Measurements from ENCODE around the gene PAX5. TPM values are rescaled to one million over a fixed set of nuclear protein-coding genes. Genes with fewer than 3 reads are reported as not detected.

The PAX5 gene
- total RNA-seq, 1 experiment from 2014 or later = 6.6 TPM

GRCh38 chr9:36888551-36888950, 145.5 kb downstream of the PAX5 start:
- ATAC-seq = no peak
- no peaks in the 10 kb centered on the region for H3K36me3 Mint-ChIP-seq
- TF ChIP-seq, protein P1, sequence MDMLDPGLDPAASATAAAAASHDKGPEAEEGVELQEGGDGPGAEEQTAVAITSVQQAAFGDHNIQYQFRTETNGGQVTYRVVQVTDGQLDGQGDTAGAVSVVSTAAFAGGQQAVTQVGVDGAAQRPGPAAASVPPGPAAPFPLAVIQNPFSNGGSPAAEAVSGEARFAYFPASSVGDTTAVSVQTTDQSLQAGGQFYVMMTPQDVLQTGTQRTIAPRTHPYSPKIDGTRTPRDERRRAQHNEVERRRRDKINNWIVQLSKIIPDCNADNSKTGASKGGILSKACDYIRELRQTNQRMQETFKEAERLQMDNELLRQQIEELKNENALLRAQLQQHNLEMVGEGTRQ (CRISPR knock-in tag; IDR thresholded peaks at IDR 0.05) = no peak
- no peak for DNase-seq (ENCODE audit: low spot score)
- H3K9me3 Mint-ChIP-seq = no peaks in the 10 kb centered on the region
- ChIA-PET CTCF (interaction anchor here (1.7 to 4.5 kb wide), 2 partner anchors 16 to 25 kb away, joined by 4 to 32 read pairs; no protein-coding TSS in a partner anchor), POLR2A (no interaction called here)
- H3K27me3 Mint-ChIP-seq (ENCODE audit: low read depth) = no peaks in the 10 kb centered on the region
- no peak overlapping the region for H3K27ac Mint-ChIP-seq
- H3K4me3 Mint-ChIP-seq = no peak overlapping the region
- peaks cover 8% of the 10 kb centered on the region for H3K4me1 Mint-ChIP-seq

- CTCF ChIA-PET = interaction anchor here (0.5 to 2.3 kb wide), 10 partner anchors 10 to 111 kb away, joined by 3 to 16 read pairs (median 4); no protein-coding TSS in a partner anchor
- H3K9me3 Mint-ChIP-seq = no peaks in the 10 kb centered on the region
- H3K4me1 Mint-ChIP-seq = peaks cover 5% of the 10 kb centered on the region; the same call in 1 of the 2 replicates
- H3K4me3 Mint-ChIP-seq = no peak overlapping the region
- no peak overlapping the region for H3K27ac Mint-ChIP-seq
- POLR2A ChIA-PET = no interaction called here
- TF ChIP-seq GTF2I (CRISPR knock-in tag; conservative IDR thresholded peaks at IDR 0.05) = no peak
- no peak for TF ChIP-seq FOXJ3 (CRISPR knock-in tag; IDR thresholded peaks at IDR 0.05; ENCODE audit: borderline replicate concordance)
- TF ChIP-seq RELA (CRISPR knock-in tag; IDR thresholded peaks at IDR 0.05; ENCODE audit: borderline replicate concordance) = no peak
- no peak for TF ChIP-seq TCF7 (CRISPR knock-in tag; IDR thresholded peaks at IDR 0.05; ENCODE audit: low read depth)
- TF ChIP-seq JAZF1 (CRISPR knock-in tag; IDR thresholded peaks at IDR 0.05) = no peak
- no peak for TF ChIP-seq CBFB (CRISPR knock-in tag; IDR thresholded peaks at IDR 0.05; ENCODE audit: low read depth)
- no peak for TF ChIP-seq JUN (CRISPR knock-in tag; IDR thresholded peaks at IDR 0.05)
- no peak for TF ChIP-seq RORB (CRISPR knock-in tag; IDR thresholded peaks at IDR 0.05)
- TF ChIP-seq TP53 (CRISPR knock-in tag; IDR thresholded peaks at IDR 0.05) = no peak
- TF ChIP-seq FOXP4 (CRISPR knock-in tag; IDR thresholded peaks at IDR 0.05) = no peak
- TF ChIP-seq, protein P2, sequence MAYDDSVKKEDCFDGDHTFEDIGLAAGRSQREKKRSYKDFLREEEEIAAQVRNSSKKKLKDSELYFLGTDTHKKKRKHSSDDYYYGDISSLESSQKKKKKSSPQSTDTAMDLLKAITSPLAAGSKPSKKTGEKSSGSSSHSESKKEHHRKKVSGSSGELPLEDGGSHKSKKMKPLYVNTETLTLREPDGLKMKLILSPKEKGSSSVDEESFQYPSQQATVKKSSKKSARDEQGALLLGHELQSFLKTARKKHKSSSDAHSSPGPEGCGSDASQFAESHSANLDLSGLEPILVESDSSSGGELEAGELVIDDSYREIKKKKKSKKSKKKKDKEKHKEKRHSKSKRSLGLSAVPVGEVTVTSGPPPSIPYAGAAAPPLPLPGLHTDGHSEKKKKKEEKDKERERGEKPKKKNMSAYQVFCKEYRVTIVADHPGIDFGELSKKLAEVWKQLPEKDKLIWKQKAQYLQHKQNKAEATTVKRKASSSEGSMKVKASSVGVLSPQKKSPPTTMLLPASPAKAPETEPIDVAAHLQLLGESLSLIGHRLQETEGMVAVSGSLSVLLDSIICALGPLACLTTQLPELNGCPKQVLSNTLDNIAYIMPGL (CRISPR knock-in tag; IDR thresholded peaks at IDR 0.05) = no peak
- TF ChIP-seq TEAD1 (CRISPR knock-in tag; IDR thresholded peaks at IDR 0.05) = no peak
- DNase-seq (ENCODE audit: low spot score) (no peak), ATAC-seq (no peak)
- no peaks in the 10 kb centered on the region for H3K27me3 Mint-ChIP-seq (ENCODE audit: low read depth)
- H3K36me3 Mint-ChIP-seq = no peaks in the 10 kb centered on the region
Measured at GRCh38 chr9:36884721-36885120, 149.3 kb downstream of the PAX5 start.

GRCh38 chr9:36882594-36882993, 151.5 kb downstream of the PAX5 start:
- Mint-ChIP-seq H3K36me3 (no peaks in the 10 kb centered on the region), H3K27ac (no peak overlapping the region; the same call in 1 of the 2 replicates), H3K9me3 (no peaks in the 10 kb centered on the region), H3K4me3 (no peak overlapping the region), H3K27me3 (ENCODE audit: low read depth) (no peaks in the 10 kb centered on the region), H3K4me1 (peaks cover 5% of the 10 kb centered on the region; the same call in 1 of the 2 replicates)
- DNase-seq (ENCODE audit: low spot score) = no peak
- ATAC-seq = no peak
- CTCF ChIA-PET = interaction anchor here (1.1 to 2.9 kb wide), 2 partner anchors 9 to 27 kb away, joined by 3 to 14 read pairs; no protein-coding TSS in a partner anchor
- TF ChIP-seq CREB1 (CRISPR knock-in tag; IDR thresholded peaks at IDR 0.05) (no peak), KAT7 (CRISPR knock-in tag; IDR thresholded peaks at IDR 0.05; ENCODE audit: borderline replicate concordance) (no peak), ATF1 (CRISPR knock-in tag; IDR thresholded peaks at IDR 0.05) (no peak), ZNF671 (CRISPR knock-in tag; IDR thresholded peaks at IDR 0.05) (no peak), CDX4 (CRISPR knock-in tag; IDR thresholded peaks at IDR 0.05; ENCODE audit: borderline replicate concordance) (no peak), ZNF317 (CRISPR knock-in tag; IDR thresholded peaks at IDR 0.05; ENCODE audit: borderline replicate concordance, low read depth) (no peak), ESRRA (CRISPR knock-in tag; IDR thresholded peaks at IDR 0.05; ENCODE audit: borderline replicate concordance) (no peak), NFATC4 (CRISPR knock-in tag; IDR thresholded peaks at IDR 0.05) (no peak)
- TF ChIP-seq, protein P3, sequence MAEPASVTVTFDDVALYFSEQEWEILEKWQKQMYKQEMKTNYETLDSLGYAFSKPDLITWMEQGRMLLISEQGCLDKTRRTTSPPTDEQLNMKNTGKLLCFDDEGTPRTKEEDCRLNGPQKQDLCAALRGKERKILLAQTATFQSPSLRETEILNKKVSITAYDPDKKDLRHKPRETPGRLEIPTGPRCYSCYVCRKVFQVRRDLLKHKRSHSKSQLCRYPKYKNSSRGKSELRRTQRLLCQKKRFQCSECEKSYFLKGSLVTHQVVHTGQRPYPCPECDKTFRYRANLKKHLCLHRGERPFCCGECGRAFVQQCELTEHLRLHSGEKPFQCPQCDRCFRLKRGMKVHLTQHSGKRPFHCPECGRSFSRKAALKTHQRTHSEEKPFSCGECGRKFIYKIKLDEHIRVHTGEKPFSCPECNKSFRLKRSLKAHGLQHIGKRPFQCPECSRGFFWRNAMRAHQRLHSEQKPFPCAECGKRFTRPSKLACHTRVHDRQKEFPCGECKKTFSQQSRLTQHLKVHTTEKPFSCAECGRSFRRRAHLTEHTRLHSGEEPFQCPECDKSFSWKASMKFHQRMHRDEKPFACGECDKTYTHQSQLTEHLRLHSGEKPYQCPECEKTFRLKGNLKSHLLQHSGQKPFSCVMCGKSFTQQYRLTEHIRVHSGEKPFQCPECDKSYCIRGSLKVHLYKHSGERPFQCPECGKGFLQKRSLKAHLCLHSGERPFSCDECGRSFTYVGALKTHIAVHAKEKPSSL (CRISPR knock-in tag; conservative IDR thresholded peaks at IDR 0.05) = no peak
- POLR2A ChIA-PET = interaction anchor here (1.4 kb wide), 1 partner anchor 9 kb away, joined by 3 read pairs; no protein-coding TSS in a partner anchor

Measured in WTC11 (cell line).